Gastrocnemius medialis (tissue), 4 donors: ENCODE data around the gene PSKH1. TPM values are rescaled to one million over a fixed set of nuclear protein-coding genes. Genes with fewer than 3 reads are reported as not detected.

ENCODE experiments used
- ATAC-seq, 2 donors: fragments of 150-250 bp; one replicate each; pipeline ENCODE4 v1.9.1; 2016
- DNase-seq, 2 donors: peaks; one replicate each; pipeline ENCODE4 v3.0.0-alpha.2; 2019
- H3K27ac ChIP-seq, 4 donors: fragments of 200-600 bp; sonication (generic); 1 replicate in 1 of 4; 2 replicates in 3 of 4; pipeline ENCODE4 v1.5.1; 2016 to 2018; ENCODE audit warnings: mild to moderate bottlenecking in 2 of 4, moderate library complexity in 1 of 4
- H3K27me3 ChIP-seq, 3 donors: fragments of 200-600 bp; sonication (generic) in 2 of 3; 1 replicate in 1 of 3; 2 replicates in 2 of 3; pipeline versions ENCODE4 v1.5.1 to v1.6.0; 2016 to 2019; ENCODE audit warnings: mild to moderate bottlenecking in 1 of 3, moderate library complexity in 1 of 3
- H3K36me3 ChIP-seq, 2 donors: fragments of 200-600 bp; sonication (generic) in 1 of 2; one replicate each; pipeline ENCODE4 v1.5.1; 2017 to 2018
- H3K4me1 ChIP-seq, 2 donors: fragments of 200-600 bp; sonication (generic) in 1 of 2; one replicate each; pipeline ENCODE4 v1.5.1; 2016 to 2017; ENCODE audit warnings: mild to moderate bottlenecking in 2 of 2
- H3K4me3 ChIP-seq, 4 donors: fragments of 200-600 bp; sonication (generic) in 3 of 4; 1 replicate in 1 of 4; 2 replicates in 3 of 4; pipeline ENCODE4 v1.5.1; 2016 to 2019; ENCODE audit warnings: mild to moderate bottlenecking in 2 of 4
- H3K9me3 ChIP-seq, 3 donors: fragments of 200-600 bp; sonication (generic) in 2 of 3; 1 replicate in 1 of 3; 2 replicates in 2 of 3; pipeline ENCODE4 v1.5.1; 2016 to 2019
- CTCF ChIP-seq, 5 experiments: fragments of 450-650 bp in 3 of 5; fragments of 200-600 bp in 2 of 5; sonication (generic) in 2 of 5; IDR thresholded peaks in 4 of 5; conservative IDR thresholded peaks in 1 of 5; 1 replicate in 4 of 5; 2 replicates in 1 of 5; pipeline ENCODE4 v1.5.1; 2016 to 2019; ENCODE audit warnings: antibody characterized with exemption in 5 of 5, mild to moderate bottlenecking in 3 of 5, moderate library complexity in 3 of 5
- POLR2A ChIP-seq, 2 donors: fragments of 450-650 bp; IDR thresholded peaks; one replicate each; pipeline ENCODE4 v1.6.1; 2017; ENCODE audit warnings: antibody characterized with exemption in 2 of 2, mild to moderate bottlenecking in 2 of 2, moderate library complexity in 2 of 2
- in situ Hi-C, 4 donors: fragments of 200-750 bp; cut with MboI; loops; one replicate each; pipeline versions ENCODE4 v1.15.0 to v1.8.0; 2017; ENCODE audit warnings: low sequenced_read_pairs in 4 of 4
- intact Hi-C: fragments of 100-400 bp; cut with DNase I; formaldehyde crosslinking; loops from one replicate; pipeline ENCODE4 v1.15.1; 2023; ENCODE audit warnings: low total_unique reads
- total RNA-seq, 4 donors: library from RNA; depleted of rRNA; stranded (reverse); fragments of >200 nt; gene quantifications; one replicate each; pipeline versions ENCODE4 v1.1.0 to v1.2.3, GENCODE V29; 2016

PSKH1 gene
- total RNA-seq, 4 donors from 2014 or later = 4.1 to 12.7 (median 6.9) TPM

GRCh38 chr16:67946128-67946569 lies 53.1 kb downstream of the PSKH1 start:
- no peak for TF ChIP-seq CTCF (IDR thresholded peaks at IDR 0.05 in 4 of 5, conservative IDR thresholded peaks at IDR 0.05 in 1 of 5)
- no peak for TF ChIP-seq POLR2A (IDR thresholded peaks at IDR 0.05)
- Histone ChIP-seq H3K4me3 (no peak overlapping the region), H3K36me3 (peaks cover 0 to 77% of the 10 kb centered on the region in 2 donors), H3K27me3 (no peaks in the 10 kb centered on the region), H3K4me1 (peaks cover 18 to 23% of the 10 kb centered on the region in 2 donors), H3K27ac (peak overlapping the region in 2 of 4 donors; percentile 7 to 22), H3K9me3 (no peaks in the 10 kb centered on the region)
- DNase-seq (no peak), ATAC-seq (no peak)
- intact Hi-C loops = no loop called here
- in situ Hi-C loops = no loop called here

GRCh38 chr16:67946966-67947558 lies 54.0 kb downstream of the PSKH1 start:
- TF ChIP-seq POLR2A (IDR thresholded peaks at IDR 0.05) = no peak
- no peak for TF ChIP-seq CTCF (IDR thresholded peaks at IDR 0.05 in 4 of 5, conservative IDR thresholded peaks at IDR 0.05 in 1 of 5)
- H3K4me1 ChIP-seq = peaks cover 27 to 30% of the 10 kb centered on the region in 2 donors
- peaks cover 0 to 86% of the 10 kb centered on the region in 2 donors for H3K36me3 ChIP-seq
- in situ Hi-C loops = no loop called here
- peak overlapping the region in 1 of 4 donors; percentile 22 for H3K27ac ChIP-seq
- H3K4me3 ChIP-seq = no peak overlapping the region
- no peak for DNase-seq
- H3K27me3 ChIP-seq = no peaks in the 10 kb centered on the region
- no peak for ATAC-seq
- H3K9me3 ChIP-seq = no peaks in the 10 kb centered on the region
- intact Hi-C loops = no loop called here

GRCh38 chr16:67948015-67948414 lies 55.0 kb downstream of the PSKH1 start:
- Histone ChIP-seq H3K36me3 (peaks cover 0 to 89% of the 10 kb centered on the region in 2 donors), H3K27ac (no peak overlapping the region), H3K4me3 (no peak overlapping the region), H3K9me3 (no peaks in the 10 kb centered on the region), H3K4me1 (peaks cover 25 to 30% of the 10 kb centered on the region in 2 donors), H3K27me3 (no peaks in the 10 kb centered on the region)
- TF ChIP-seq CTCF (IDR thresholded peaks at IDR 0.05 in 4 of 5, conservative IDR thresholded peaks at IDR 0.05 in 1 of 5) (no peak), POLR2A (IDR thresholded peaks at IDR 0.05) (no peak)
- in situ Hi-C loops (no loop called here), intact Hi-C loops (no loop called here)
- DNase-seq = no peak
- no peak for ATAC-seq

GRCh38 chr16:67949645-67950044 lies 56.6 kb downstream of the PSKH1 start:
- in situ Hi-C loops (no loop called here), intact Hi-C loops (no loop called here)
- Histone ChIP-seq H3K36me3 (peaks cover 0 to 92% of the 10 kb centered on the region in 2 donors), H3K4me1 (peaks cover 18 to 20% of the 10 kb centered on the region in 2 donors), H3K27me3 (no peaks in the 10 kb centered on the region), H3K4me3 (no peak overlapping the region), H3K27ac (no peak overlapping the region), H3K9me3 (no peaks in the 10 kb centered on the region)
- no peak for TF ChIP-seq POLR2A (IDR thresholded peaks at IDR 0.05)
- ATAC-seq (no peak), DNase-seq (peak in 1 of 2 donors; percentile 12)

GRCh38 chr16:67950335-67950843 lies 57.3 kb downstream of the PSKH1 start:
- H3K27ac ChIP-seq = no peak overlapping the region
- no peak for TF ChIP-seq CTCF (IDR thresholded peaks at IDR 0.05 in 4 of 5, conservative IDR thresholded peaks at IDR 0.05 in 1 of 5)
- TF ChIP-seq POLR2A (IDR thresholded peaks at IDR 0.05) = no peak
- H3K36me3 ChIP-seq = peaks cover 0 to 90% of the 10 kb centered on the region in 2 donors
- intact Hi-C loops = no loop called here
- no peaks in the 10 kb centered on the region for H3K27me3 ChIP-seq
- in situ Hi-C loops = no loop called here
- no peak overlapping the region for H3K4me3 ChIP-seq
- H3K9me3 ChIP-seq = no peaks in the 10 kb centered on the region
- ATAC-seq (no peak), DNase-seq (no peak)
- peaks cover 11 to 14% of the 10 kb centered on the region in 2 donors for H3K4me1 ChIP-seq
